Small intestine (tissue), 7 donors: ENCODE measurements around the gene RASA3. TPM values are rescaled to one million over a fixed set of nuclear protein-coding genes. Genes with fewer than 3 reads are reported as not detected.

Experiments used
- DNase-seq, 2 donors: peaks; one replicate each; pipeline versions ENCODE4 v3.0.0 to v3.0.0-alpha.2; 2013
- FAIRE-seq: peaks from 2 replicates; lab custom pipeline; 2012; peaks lifted over from hg19 to GRCh38; lab: Jason Lieb, UNC
- H3K27ac ChIP-seq, 3 donors: one replicate each; pipeline ENCODE4 v1.5.1; 2013; ENCODE audit warnings: low read length in 2 of 3, mild to moderate bottlenecking in 2 of 3, control low read depth in 1 of 3, inconsistent platforms in 1 of 3, low read depth in 1 of 3, moderate library complexity in 1 of 3
- H3K27me3 ChIP-seq, 3 donors: one replicate each; pipeline ENCODE4 v1.6.1; 2013; ENCODE audit warnings: low read length in 3 of 3, inconsistent platforms in 1 of 3; ENCODE audit not compliant: control insufficient read depth in 3 of 3, insufficient read depth in 3 of 3
- H3K36me3 ChIP-seq, 3 donors: one replicate each; pipeline ENCODE4 v1.6.1; 2013; ENCODE audit warnings: low read length in 3 of 3, inconsistent platforms in 1 of 3, low read depth in 1 of 3, mild to moderate bottlenecking in 1 of 3, moderate library complexity in 1 of 3; ENCODE audit not compliant: control insufficient read depth in 3 of 3, insufficient read depth in 2 of 3
- H3K4me1 ChIP-seq, 3 donors: one replicate each; pipeline ENCODE4 v1.6.1; 2013; ENCODE audit warnings: low read length in 2 of 3, inconsistent platforms in 1 of 3, low read depth in 1 of 3, mild to moderate bottlenecking in 1 of 3, moderate library complexity in 1 of 3; ENCODE audit not compliant: control insufficient read depth in 3 of 3, insufficient read depth in 2 of 3
- H3K4me3 ChIP-seq, 3 donors: one replicate each; pipeline ENCODE4 v1.5.1; 2013; ENCODE audit warnings: low read length in 3 of 3, control low read depth in 1 of 3, inconsistent platforms in 1 of 3, low read depth in 1 of 3, mild to moderate bottlenecking in 1 of 3, moderate library complexity in 1 of 3
- H3K9me3 ChIP-seq, 2 donors: one replicate each; pipeline ENCODE4 v1.6.1; 2013; ENCODE audit warnings: low read depth in 1 of 2, low read length in 1 of 2; ENCODE audit not compliant: control insufficient read depth in 2 of 2, insufficient read depth in 1 of 2
- WGBS, 3 donors: extraction: QIAGEN DNeasy Blood & Tissue Kit; methylation state at CpG; one replicate each; pipeline ENCODE4 v1.1.7; 2013; 5-methylcytosine and 5-hydroxymethylcytosine counted together
- polyA plus RNA-seq, 4 donors: library from polyadenylated mRNA; stranded (reverse) in 3 of 4; unstranded in 1 of 4; fragments of 200-250 nt in 3 of 4; fragments of 120-200 nt in 1 of 4; gene quantifications; one replicate each; pipeline versions ENCODE4 v1.2.1 to v1.2.3, GENCODE V29; 2013
- donor health status: healthy with polysubstance abuse.
- donor health status: control.
- donor health status: control.
- donor health status: Bipolar disorder and iron deficiency.
- donor health status: healthy.

The RASA3 gene
- polyA plus RNA-seq, 4 donors = 2.0 to 7.2 (median 6.5) TPM

- WGBS, 3 donors = 22 to 49% (median 47%) methylated on average over 7 of the region's 7 CpGs
- no peak for DNase-seq
- Histone ChIP-seq H3K36me3 (no peaks in the 10 kb centered on the region), H3K4me1 (peaks cover 0 to 44% (median 0%) of the 10 kb centered on the region in 3 donors), H3K27ac (no peak overlapping the region), H3K27me3 (peaks cover 0 to 3% (median 0%) of the 10 kb centered on the region in 3 donors), H3K4me3 (no peak overlapping the region), H3K9me3 (no peaks in the 10 kb centered on the region)
- no peak for FAIRE-seq
These were observed 194.2 kb downstream of the RASA3 start for GRCh38 chr13:113938246-113938645.

- 11 to 55% (median 40%) methylated on average over 20 of the region's 20 CpGs for WGBS, 3 donors
- DNase-seq (peak in 1 of 2 donors; percentile 36), FAIRE-seq (no peak)
- Histone ChIP-seq H3K9me3 (no peaks in the 10 kb centered on the region), H3K4me3 (no peak overlapping the region), H3K36me3 (no peaks in the 10 kb centered on the region), H3K4me1 (peaks cover 0 to 44% (median 0%) of the 10 kb centered on the region in 3 donors), H3K27me3 (peaks cover 0 to 3% (median 0%) of the 10 kb centered on the region in 3 donors), H3K27ac (no peak overlapping the region)
These were observed 194.8 kb downstream of the RASA3 start for GRCh38 chr13:113937527-113938180.

- H3K9me3 ChIP-seq = no peaks in the 10 kb centered on the region
- H3K27ac ChIP-seq = no peak overlapping the region
- peaks cover 0 to 44% (median 0%) of the 10 kb centered on the region in 3 donors for H3K4me1 ChIP-seq
- H3K4me3 ChIP-seq = no peak overlapping the region
- no peak for DNase-seq
- 13 to 61% (median 38%) methylated on average over 12 of the region's 12 CpGs for whole genome bisulfite sequencing, 3 donors
- H3K36me3 ChIP-seq = no peaks in the 10 kb centered on the region
- H3K27me3 ChIP-seq = peaks cover 0 to 3% (median 0%) of the 10 kb centered on the region in 3 donors
- FAIRE-seq = no peak
These were observed 195.3 kb downstream of the RASA3 start for GRCh38 chr13:113937073-113937472.

GRCh38 chr13:113936166-113936965 lies 196.1 kb downstream of the RASA3 start:
- no peak overlapping the region for H3K27ac ChIP-seq
- H3K36me3 ChIP-seq = no peaks in the 10 kb centered on the region
- no peaks in the 10 kb centered on the region for H3K9me3 ChIP-seq
- DNase-seq = no peak
- peaks cover 0 to 44% (median 0%) of the 10 kb centered on the region in 3 donors for H3K4me1 ChIP-seq
- H3K27me3 ChIP-seq = peaks cover 0 to 3% (median 0%) of the 10 kb centered on the region in 3 donors
- 72 to 81% (median 78%) methylated on average over 25 of the region's 25 CpGs for WGBS, 3 donors
- H3K4me3 ChIP-seq = no peak overlapping the region
- no peak for FAIRE-seq

GRCh38 chr13:113935001-113935844 lies 197.2 kb downstream of the RASA3 start:
- H3K36me3 ChIP-seq = no peaks in the 10 kb centered on the region
- 61 to 80% (median 75%) methylated on average over 21 of the region's 21 CpGs for WGBS, 3 donors
- no peak for FAIRE-seq

GRCh38 chr13:113934576-113934975 lies 197.8 kb downstream of the RASA3 start:
- H3K9me3 ChIP-seq = no peaks in the 10 kb centered on the region
- H3K4me1 ChIP-seq = peaks cover 0 to 38% (median 0%) of the 10 kb centered on the region in 3 donors
- no peak for FAIRE-seq
- H3K36me3 ChIP-seq = no peaks in the 10 kb centered on the region
- H3K27me3 ChIP-seq = peaks cover 0 to 3% (median 0%) of the 10 kb centered on the region in 3 donors
- 87 to 94% (median 93%) methylated on average over 14 of the region's 14 CpGs for WGBS, 3 donors
- no peak overlapping the region for H3K4me3 ChIP-seq
- no peak for DNase-seq
- H3K27ac ChIP-seq = peak overlapping the region in 1 of 3 donors; percentile 8

More at GRCh38 chr13:113935001-113935844, 197.2 kb downstream of the RASA3 start:
- no peaks in the 10 kb centered on the region for H3K9me3 ChIP-seq
- H3K27me3 ChIP-seq = peaks cover 0 to 3% (median 0%) of the 10 kb centered on the region in 3 donors
- no peak for DNase-seq
- no peak overlapping the region for H3K4me3 ChIP-seq
- H3K27ac ChIP-seq = peak overlapping the region in 1 of 3 donors; percentile 8
- peaks cover 0 to 43% (median 0%) of the 10 kb centered on the region in 3 donors for H3K4me1 ChIP-seq

GRCh38 chr13:113933901-113934300 lies 198.5 kb downstream of the RASA3 start:
- Histone ChIP-seq H3K4me3 (no peak overlapping the region), H3K9me3 (no peaks in the 10 kb centered on the region), H3K36me3 (no peaks in the 10 kb centered on the region), H3K27ac (no peak overlapping the region), H3K27me3 (peaks cover 0 to 3% (median 0%) of the 10 kb centered on the region in 3 donors), H3K4me1 (peaks cover 0 to 31% (median 0%) of the 10 kb centered on the region in 3 donors)
- DNase-seq (no peak), FAIRE-seq (no peak)
- WGBS, 3 donors = 95 to 97% (median 95%) methylated on average over 22 of the region's 22 CpGs
